AML-193 (cell line): ENCODE data around the gene CREG2.

Experiments
- DNase-seq, 2 experiments: peaks; one replicate each; lab custom pipeline; 2025; lab: John Stamatoyannopoulos, UW

Gene CREG2

DNA sequence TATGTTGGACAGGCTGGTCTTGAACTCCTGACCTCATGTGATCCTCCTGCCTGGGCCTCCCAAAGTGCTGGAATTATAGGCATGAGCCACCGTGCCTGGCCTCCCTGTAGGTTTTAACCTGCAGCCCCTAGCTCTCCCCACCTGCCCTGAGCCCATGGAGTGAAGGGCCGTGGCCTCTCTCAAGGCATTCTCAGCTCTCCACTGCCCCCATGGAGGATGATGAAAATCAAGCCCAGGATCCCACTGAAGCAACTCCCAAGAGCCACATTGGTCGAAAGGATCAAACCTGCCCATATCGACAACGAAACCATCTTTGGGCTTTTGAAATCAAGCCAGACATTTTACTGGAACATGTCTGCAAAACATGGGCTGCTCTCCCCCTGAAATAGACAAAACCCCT, 22.4 kb upstream of the CREG2 start:
- DNase-seq, result no peak

DNA sequence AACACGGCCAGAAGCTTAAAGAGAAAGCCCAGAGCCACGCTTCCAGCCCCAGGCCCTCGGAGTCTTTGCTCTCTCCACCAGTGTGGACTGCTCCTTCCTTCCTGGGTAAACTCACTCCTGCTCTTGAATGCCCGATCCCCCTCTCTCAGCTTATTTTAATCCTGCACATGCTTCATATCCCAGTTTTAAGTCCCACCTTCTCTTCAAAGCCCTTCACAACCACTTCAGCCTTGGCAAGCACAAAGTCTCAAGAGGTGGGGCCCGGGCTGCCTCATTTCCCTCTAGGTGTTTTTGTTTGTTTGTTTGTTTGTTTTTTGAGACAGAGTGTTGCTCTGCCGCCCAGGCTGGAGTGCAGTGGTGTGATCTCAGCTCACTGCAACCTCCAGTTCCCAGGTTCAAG, 21.6 kb upstream of the CREG2 start:
- DNase-seq, result no peak

DNA sequence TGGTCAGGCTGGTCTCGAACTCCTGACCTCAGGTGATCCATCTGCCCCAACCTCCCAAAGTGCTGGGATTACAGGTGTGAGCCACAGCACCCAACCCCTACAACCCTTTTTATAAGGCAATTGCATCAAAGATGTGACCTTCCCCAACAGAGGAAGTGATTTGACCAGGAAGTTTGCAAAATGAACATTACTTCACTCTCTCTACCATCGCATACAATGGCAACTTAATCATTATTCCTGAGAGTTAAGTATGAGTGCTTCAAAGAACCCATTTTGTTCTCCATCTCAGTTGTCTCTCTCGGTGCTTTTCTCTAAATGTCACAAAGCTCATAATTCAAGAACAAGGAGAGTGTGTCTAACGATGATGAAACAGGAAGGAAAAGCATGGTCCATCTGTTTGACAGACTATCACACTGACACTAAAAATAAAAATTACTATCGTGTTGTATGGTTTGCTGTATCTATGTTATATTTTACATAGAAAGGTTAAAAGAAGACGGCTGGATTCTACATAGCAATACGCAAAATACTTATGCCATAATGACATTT, 18.1 kb upstream of the CREG2 start:
- DNase-seq, result peak; percentile 16 to 36

DNA sequence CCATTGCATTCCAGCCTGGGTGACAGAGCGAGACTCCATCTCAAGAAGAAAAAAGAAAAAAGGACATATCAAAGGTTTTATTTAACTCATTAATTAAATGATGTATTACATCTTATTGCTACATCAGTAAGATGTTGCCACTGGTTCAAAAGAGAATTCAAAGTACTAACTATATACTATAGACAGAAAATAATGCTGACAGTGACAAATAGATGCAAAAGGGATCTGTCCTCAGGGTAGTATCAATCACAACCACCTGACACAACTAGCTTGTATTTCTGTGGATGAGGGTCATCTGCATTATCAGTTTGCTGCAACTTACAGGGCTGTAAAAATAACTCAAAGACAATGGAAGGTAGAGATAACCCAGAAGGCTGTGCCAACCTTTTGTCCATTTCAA, 16.4 kb upstream of the CREG2 start:
- no peak for DNase-seq

DNA sequence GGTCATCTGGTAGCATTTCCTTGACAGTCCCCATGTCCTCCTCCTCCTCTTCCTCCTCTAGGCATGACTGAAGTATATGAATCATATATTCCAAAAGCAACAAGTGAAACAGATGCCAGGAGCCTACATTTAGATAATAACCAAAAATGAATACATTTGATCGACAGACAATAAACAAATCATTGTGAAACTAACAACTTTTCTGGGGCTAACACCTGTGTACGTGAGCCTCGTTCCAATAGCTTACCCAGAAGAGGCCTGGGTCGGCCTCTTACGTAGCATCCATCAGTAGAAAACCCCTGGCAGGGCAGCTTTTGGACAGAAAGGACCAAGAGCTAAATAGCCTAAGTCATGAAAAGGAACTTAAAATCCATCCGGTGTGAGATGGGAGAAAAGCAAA, 15.3 kb upstream of the CREG2 start:
- DNase-seq, result no peak

DNA sequence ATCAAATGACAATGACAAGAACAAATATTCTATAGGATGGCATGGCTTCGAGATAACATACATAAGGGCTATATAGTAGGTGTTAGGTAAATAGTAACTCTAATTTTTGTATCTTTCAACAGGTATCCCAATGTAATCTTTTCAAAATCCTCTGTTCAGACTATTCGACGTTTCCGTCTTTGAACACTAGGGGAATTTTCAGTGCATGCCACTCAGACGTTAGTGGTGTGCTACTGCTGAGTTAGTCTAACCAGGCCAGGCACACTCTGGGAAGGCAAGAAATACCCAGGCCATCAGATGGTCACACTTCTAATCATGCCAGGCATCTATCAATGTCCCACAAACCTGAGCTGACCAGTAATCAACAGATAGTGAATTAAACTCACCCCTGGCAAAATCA, 14.6 kb upstream of the CREG2 start:
- DNase-seq, result no peak

DNA sequence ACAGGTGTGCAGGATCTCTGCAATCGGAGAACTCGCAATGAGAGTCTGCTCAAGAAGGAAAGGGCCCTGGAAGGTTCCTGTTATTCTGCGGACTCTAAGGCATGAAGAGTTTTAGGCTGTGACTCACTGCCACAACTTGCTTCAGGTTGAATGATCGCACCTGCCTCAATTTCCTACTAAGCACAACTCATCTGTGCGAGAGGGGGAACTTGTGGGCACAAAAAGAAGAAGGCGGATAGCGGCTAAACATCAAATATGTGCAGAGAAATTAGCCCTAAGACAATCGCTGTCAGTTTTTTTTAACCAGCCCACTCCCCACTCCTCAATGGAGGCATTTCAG, 14.0 kb upstream of the CREG2 start:
- no peak for DNase-seq

DNA sequence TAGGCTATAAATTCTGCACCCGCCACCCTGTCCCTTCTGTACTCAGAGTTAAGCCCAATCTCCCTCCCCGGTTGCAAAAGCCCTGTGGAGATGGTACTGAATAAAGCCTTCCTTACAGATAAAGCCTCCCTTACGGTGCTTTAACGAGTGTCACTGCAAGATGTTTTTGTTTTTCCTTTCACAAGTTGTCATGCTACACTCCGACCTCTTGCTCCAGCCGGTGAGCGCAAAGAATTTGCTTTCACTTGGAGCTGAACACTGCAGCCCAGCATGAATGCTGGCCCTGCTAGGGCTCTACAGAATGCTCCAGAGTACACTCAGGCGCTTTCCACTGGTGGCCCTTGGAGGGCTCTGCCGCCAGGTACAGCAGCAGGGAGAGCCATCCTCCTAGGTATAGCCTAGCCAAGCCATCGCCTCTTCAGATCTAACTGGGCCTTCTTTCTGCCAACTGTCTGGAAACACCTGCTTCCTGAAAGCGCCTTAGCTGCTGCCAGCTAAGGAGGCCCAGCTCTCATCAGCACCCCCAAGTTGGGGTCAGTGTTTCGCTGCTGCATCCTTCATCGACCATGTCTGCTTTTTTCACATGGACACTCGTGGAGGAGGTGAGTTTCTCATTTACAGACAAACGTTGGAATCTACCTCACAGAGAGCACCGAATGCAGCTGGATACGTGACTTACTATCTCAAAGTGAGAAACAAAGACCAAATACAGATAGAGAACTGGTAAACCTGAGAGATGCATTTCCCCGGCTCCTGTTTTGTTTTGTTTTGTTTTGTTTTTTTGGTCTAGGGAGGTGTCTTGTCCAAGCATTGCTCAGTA, 13.4 kb upstream of the CREG2 start:
- no peak for DNase-seq

DNA sequence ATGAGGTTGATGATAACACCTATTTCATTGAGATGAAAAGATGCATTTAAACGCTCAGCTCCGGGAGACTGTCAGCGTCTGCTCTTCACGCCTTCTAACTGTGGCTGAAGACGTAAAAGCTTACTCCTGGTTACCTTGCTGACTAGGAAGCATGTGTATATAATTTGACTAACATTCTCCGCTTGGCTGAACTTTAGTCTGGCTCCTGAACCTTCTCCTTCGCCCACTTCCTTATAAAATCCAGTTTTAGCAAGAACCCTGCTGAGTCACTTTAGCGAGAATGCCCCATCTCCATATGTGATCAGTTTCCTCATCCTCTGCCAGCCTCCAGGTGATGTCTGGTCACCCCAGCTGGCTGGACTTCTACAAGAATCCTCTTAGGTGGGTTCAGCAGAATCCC, 12.7 kb upstream of the CREG2 start:
- DNase-seq, result no peak

DNA sequence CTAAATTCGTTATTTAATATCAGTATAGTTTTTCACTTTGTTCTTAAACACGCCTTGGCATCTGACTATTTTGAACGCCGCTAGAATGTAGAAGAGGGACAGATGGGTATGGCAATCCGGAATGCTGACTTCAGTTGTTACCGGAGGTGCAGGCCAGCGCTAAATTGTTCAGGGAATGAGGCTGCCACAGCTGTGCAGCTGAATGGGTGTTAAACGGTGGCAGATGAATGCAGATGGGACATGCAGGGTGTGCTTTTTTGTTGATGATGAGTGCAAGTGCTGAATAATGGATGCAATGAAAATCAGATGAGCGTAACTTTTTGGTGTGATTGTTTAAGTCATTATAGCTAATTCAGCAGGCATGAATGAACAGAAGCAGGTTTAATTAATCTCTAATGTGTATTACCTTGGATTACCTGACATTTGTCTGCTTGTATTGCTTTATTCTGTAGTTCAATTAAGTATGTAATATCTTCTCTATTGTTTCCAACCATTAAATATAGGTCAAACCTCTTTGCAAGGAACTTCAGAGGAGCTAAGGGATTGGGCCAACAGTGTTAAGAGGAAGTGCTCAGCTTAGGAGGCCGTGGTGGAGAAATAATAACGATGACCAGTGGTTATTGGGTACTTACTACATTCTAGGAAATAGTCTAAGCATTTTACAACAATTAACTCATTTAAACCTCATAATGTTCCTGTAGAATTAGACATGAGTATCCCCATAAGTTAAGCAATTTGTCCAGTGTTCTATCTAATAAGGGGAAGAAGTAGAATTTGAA, 11.9 kb upstream of the CREG2 start:
- no peak for DNase-seq

DNA sequence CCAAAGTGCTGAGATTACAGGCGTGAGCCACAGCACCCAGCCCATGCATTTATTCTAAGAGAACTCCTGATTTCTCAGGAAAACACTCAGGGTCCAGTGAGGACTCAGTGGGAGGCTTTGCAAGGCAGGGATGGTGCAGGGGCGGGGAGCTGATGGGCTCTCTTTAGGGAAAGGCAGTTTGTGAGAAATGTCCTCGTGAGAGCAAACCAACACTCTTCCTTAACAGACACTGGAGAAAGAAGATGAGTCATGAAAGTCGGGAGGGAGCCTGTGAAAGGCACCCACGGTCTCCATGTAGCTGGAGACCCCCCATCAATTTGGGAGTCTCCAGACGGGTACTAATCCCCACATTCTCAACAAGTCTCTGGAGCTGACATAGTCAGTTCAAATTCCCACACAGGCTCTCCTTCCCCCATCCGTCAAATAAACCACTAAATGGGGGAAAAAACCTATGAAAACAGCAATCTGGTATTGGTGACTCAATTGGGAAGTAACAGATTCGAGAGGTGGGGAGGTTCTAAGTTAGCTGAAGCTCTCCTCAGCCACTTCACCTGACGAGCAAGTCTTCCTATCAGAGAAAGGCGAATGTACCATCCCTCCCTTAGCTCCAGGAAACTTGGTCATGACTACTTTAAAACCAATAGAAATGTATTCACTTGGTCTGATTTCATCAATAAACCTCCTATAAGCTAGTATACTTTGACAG, 11.0 kb upstream of the CREG2 start:
- no peak for DNase-seq

DNA sequence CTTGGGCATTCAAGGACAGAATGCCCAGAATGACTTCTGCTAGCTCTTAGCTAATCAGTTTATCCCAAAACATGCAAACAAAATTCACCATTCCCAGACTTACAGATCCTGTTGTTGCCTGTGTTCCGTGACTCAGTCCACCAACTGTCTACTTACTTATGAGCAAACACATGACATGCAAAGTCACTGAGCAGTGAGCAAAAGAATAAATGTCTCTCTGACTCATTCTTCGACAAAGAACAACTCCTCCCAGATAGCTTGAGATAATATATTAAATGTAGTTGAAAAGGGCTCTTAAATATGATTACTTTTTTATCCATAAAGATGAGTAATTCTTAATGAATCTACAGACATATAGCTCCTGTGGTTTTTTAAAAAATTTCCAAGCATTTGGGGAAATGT, 9.0 kb upstream of the CREG2 start:
- DNase-seq, result no peak

DNA sequence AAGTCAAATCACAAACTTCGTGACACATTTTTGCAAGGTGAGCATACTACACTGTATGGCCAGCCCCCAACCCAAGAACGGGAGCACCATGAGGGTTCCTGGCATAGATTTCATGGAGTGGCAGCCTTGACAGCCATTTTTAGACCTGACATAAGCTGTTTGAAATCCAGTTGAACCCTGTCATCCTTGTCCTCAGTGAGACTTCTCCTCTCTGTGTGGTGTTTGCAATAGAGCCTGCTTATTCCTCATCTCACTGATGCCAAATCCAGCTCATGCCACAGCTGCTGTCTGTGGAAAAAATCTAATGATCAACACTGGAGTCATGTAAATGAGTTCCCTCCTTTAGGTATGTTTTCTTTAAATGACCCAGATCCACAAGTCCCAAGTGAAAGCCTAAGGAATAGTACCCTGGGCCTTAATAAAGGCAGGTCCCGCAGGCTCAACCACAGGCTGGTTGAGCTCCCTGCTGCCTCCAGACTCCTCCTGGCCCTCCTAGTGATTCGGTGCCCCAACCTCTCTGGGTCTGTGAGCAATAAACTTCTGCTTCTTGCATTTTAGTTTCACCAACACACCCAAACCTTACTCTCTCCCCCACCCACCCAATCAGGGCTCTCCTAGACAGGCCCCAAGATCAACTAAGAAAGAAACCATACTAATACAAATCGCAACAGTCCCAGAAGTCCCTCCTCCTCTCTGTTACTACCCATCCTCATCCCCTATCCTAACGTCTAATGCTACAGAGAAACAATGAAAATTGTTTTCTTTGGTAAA, 8.4 kb upstream of the CREG2 start:
- no peak for DNase-seq

DNA sequence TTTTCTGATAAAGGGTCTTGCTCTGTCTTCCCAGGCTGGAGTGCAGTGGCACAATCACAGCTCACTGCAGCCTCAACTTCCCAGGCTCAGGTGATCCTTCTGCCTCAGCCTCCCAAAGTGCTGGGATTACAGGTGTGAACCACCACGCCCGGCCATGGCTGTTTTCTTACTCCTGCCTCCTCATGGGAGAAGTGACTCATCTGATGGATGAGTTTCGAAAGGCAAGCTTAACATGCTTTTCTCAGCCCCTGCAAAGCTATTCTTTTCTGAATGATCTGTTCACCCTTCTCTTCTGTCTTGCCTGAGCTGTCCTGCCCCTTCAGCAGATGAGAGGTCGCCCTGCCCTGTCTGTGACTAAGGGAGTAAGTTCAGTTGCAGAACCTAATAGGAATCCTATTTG, 929 bp upstream of the CREG2 start:
- DNase-seq, result no peak

DNA sequence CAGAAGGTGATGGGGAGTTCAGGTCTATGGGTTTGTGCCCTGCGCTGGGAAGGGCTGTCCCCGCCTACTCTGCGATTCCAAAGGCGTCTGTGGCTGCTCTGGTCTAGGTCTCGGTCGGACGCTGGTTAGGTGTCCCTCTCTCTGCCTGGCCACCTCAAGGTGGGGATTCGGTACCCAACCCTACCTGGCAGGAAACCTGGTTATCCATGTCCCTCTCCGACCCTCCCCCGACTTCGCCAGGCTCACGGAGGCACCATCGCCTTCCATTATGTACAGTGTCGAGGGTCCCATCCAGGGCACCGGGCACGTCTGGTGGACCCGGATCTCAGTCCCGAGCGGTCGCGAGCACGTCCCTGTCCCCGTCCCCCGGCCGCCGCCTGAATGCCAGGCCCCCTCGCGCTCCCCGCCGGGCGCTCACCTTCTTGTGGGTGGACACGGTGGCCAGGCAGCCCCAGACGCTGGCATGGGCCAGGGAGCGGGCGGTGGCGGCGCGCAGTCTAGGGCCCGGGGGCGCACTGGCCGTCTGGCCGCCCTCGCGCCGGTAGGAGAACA, 628 bp downstream of the CREG2 start:
- DNase-seq, result no peak

DNA sequence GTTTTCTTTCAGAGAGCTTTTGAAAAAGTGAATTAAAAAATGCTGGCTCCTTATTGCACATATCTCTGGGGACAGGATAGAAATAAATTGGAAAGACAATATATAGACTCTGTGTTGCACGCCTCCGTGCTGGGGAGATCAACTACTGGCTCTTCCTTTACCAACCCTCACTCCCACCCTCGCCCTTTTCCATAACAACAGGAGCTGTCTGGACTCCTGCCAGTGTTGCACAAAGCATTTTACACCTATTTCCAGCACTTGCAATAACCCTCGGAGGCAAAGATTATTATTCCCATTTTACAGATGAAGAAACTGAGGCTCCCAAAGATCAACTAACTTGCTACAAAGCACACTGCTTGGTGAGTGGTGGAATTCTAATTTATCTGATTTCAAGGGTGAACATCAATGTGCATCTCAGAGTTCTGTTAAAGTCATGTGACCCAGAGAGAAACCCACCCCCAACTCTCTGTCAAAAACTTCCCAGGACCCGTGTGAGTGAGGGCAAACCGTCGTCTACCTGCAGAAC, 4.2 kb downstream of the CREG2 start:
- no peak for DNase-seq

DNA sequence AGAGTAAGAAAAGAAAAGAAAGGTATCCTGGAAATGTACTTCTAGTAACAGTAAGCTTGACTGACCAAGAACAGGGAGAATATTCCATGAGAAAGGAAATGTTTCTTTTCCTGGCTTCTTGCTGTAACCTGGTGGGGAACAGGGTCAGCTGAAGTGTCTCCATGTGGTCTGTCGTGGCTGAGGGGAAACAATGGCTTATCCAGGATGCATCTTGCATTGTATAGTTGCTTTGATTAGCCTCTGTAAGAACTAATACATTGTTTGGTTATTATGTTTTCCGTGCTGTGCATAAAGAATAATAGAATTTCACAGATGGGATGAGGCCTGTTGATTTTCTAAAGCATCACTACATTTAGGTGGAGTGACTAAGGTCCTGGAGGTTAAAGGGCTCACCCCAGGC, 4.9 kb downstream of the CREG2 start:
- no peak for DNase-seq

DNA sequence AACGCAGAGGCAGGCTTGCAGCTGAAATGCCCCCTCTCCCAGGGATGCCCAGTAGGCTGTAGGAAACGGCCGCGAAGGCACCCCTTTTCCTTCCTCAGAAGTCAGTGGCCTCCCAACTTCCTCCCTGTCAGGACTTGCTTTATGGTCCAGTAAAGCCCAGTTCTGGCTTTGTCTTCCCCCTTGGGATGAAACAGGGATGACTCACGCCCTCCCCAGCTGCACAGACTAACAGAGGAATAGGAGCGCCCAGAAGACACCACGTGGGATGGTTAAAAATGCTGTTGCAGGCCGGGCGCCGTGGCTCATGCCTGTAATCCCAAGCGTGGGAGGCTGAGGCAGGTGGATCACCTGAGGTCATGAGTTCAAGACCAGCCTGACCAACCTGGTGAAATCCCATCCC, 6.9 kb downstream of the CREG2 start:
- DNase-seq, result no peak

DNA sequence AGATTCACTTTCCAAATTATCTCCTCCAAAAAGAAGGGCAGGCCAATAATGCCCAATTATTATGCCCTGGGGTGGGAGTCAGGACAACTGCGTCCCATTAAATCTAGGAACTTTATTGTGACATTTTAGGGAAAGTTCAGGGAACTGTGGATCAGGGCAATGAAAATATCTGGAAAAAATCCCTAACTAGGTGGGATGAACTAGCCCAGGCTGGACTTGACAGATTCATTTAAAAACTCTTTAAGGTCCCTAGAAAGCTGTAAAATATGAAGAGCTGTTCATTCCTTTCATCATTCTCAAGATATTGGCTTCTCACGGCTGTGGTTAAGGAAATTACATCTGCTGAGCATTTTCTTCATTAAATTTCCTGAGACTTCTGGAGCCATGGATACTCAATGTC, 8.2 kb downstream of the CREG2 start:
- DNase-seq, result no peak

DNA sequence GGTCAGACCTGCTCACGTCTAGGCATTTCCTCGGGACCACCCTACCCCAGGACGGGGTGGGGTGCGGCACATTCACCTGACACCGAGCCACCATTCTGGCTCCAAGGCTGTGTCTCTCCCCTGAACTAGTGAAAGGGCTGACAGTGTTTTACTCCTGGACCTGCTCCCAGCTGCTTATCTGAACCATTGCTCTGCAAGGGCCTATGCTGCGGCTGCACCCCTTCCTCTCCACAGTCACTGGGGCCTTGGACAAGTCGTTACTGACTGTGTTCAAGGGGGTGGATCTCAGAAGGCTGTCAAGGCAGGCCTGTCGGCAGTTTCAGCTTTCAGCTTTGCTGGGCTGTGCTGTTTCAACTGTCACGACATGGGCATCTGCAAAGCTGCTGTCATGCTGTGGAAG, 11.7 kb downstream of the CREG2 start:
- no peak for DNase-seq

DNA sequence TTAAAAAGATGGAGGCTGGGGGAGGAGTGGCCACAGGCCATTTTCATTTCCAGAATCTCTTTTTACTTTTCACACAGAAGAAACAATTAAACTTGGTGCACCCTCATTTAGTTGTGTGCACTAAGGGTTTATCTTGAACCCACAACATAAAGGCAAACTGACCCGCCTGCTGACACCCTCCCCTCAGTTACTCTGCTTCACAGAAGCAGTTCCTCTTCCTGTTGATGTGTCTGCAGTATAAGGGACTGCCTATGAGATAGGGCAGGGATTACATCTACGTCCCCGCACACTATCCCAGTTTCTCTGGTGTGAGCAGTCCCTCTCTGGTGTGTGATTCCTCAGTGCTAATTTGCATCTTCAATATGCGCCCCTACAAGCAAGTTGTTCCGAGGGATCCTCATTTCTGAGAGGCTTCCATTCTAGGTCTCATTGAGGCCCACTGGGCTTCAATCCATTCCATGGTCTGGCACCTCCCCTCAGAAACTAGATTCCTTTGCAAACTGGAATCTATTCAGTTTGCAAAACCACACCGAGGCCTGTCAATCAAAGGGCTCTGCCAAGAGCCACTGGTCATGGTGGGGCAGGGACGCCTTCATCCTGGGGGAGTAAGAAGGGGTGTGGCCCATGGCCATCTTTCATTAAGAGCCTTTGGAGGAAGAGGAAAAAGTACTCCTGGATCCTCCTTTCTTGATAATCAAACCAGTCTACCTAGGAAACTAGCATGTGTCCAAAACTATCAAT, 12.3 kb downstream of the CREG2 start:
- no peak for DNase-seq
